K562 (cell line): ENCODE data around the gene CREB3L2. TPM values are rescaled to one million over a fixed set of nuclear protein-coding genes. Genes with fewer than 3 reads are reported as not detected.

Experiments used
- CEBPB ChIP-seq: fragments of 450-650 bp; IDR thresholded peaks from 2 replicates; pipeline ENCODE4 v1.6.1; 2016; ENCODE audit warnings: missing genetic modification characterization, missing compliant biosample characterization
- polyA plus RNA-seq, 8 experiments: library from polyadenylated mRNA; depleted of rRNA in 4 of 8; stranded (reverse) in 5 of 8; unstranded in 3 of 8; fragments of >200 nt; fragmentation: Nextera tagmentation in 2 of 8; fragmentation: Illumina TruSeq in 1 of 8; extraction: Ambion mirVana in 2 of 8; extraction: Trizol in 1 of 8; gene quantifications; 2 replicates each; pipeline versions ENCODE4 v1.2.1 to v1.2.3, GENCODE V29; 2011 to 2014; ENCODE audit warnings: inconsistent platforms in 1 of 8, missing spikeins in 1 of 8
- total RNA-seq, 7 experiments: library from RNA; depleted of rRNA in 6 of 7; stranded (reverse); fragments of >200 nt in 6 of 7; fragmentation: Illumina TruSeq in 2 of 7; extraction: Trizol in 2 of 7; gene quantifications; 2 replicates each; pipeline versions ENCODE4 v1.2.1 to v1.2.3, GENCODE V29; 2011 to 2021; ENCODE audit warnings: low replicate concordance in 1 of 7
- TF ChIP-seq, protein P1 (sequence below), 2 experiments: fragments of 450-650 bp in 1 of 2; sonication (generic) in 1 of 2; formaldehyde crosslinking in 1 of 2; IDR thresholded peaks; 2 replicates each; pipeline versions ENCODE4 v1.7.1 to v1.9.0; 2016 to 2022; ENCODE audit warnings: inconsistent platforms in 1 of 2, mild to moderate bottlenecking in 1 of 2, missing genetic modification reagents in 1 of 2

CREB3L2 gene
- total and polyA plus RNA-seq, 9 of the 15 experiments (the other 6 are each of a cell fraction or from before 2014, with no cell fraction given) = 7.1 to 45.6 (median 15.8) TPM

DNA sequence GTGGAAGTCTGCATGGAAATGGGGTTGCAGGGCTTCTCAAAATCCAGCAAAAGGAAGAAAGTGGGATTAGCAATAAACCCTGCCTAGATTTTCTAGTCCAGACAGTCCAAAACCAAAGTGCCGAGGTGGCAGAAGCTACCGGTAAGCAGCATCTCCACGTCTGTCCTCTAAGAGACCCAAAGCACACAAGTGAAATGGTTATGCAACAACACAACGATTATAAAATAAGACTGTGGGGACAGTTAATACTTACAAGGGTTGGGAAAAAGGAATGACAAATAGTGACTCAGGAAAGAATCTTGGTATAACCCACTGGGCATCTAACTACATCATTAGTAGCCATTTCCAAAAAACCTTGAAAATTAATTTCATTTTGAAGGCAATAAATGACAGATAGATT lies 24.7 kb downstream of the CREB3L2 start (continued):
- TF ChIP-seq, protein P1, sequence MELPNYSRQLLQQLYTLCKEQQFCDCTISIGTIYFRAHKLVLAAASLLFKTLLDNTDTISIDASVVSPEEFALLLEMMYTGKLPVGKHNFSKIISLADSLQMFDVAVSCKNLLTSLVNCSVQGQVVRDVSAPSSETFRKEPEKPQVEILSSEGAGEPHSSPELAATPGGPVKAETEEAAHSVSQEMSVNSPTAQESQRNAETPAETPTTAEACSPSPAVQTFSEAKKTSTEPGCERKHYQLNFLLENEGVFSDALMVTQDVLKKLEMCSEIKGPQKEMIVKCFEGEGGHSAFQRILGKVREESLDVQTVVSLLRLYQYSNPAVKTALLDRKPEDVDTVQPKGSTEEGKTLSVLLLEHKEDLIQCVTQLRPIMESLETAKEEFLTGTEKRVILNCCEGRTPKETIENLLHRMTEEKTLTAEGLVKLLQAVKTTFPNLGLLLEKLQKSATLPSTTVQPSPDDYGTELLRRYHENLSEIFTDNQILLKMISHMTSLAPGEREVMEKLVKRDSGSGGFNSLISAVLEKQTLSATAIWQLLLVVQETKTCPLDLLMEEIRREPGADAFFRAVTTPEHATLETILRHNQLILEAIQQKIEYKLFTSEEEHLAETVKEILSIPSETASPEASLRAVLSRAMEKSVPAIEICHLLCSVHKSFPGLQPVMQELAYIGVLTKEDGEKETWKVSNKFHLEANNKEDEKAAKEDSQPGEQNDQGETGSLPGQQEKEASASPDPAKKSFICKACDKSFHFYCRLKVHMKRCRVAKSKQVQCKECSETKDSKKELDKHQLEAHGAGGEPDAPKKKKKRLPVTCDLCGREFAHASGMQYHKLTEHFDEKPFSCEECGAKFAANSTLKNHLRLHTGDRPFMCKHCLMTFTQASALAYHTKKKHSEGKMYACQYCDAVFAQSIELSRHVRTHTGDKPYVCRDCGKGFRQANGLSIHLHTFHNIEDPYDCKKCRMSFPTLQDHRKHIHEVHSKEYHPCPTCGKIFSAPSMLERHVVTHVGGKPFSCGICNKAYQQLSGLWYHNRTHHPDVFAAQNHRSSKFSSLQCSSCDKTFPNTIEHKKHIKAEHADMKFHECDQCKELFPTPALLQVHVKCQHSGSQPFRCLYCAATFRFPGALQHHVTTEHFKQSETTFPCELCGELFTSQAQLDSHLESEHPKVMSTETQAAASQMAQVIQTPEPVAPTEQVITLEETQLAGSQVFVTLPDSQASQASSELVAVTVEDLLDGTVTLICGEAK (IDR thresholded peaks at IDR 0.05) = no peak
- TF ChIP-seq, protein P1 (CRISPR knock-in tag; IDR thresholded peaks at IDR 0.05) = peak; percentile 10; the same call in 1 of the 2 replicates
- peak; percentile 63 for TF ChIP-seq CEBPB
